Measurements from ENCODE around the gene GRIP2. TPM values are rescaled to one million over a fixed set of nuclear protein-coding genes. Genes with fewer than 3 reads are reported as not detected.

Gene GRIP2
- total and polyA plus RNA-seq, 2 experiments from 2014 or later, result 0.73 to 2.4 TPM

GRCh38 chr3:14507305-14507741 lies 32.8 kb downstream of the GRIP2 start:
- Histone ChIP-seq H3K9me3 (ENCODE audit: low read depth) (peaks cover 2% of the 10 kb centered on the region), H4K20me1 (ENCODE audit: insufficient read depth, poor library complexity, severe bottlenecking) (no peaks in the 10 kb centered on the region), H2AFZ (no peak overlapping the region), H3K79me2 (no peaks in the 10 kb centered on the region), H3K4me3 (no peak overlapping the region), H3K27ac (no peak overlapping the region), H3K4me1 (ENCODE audit: insufficient read depth) (no peaks in the 10 kb centered on the region), H3K9me2 (replicated peaks; ENCODE audit: insufficient read depth) (no peaks in the 10 kb centered on the region), H3K27me3 (no peaks in the 10 kb centered on the region), H3K36me3 (replicated peaks; ENCODE audit: insufficient read depth, low read depth) (no peaks in the 10 kb centered on the region), H3K4me2 (no peak overlapping the region)
- no peak for DNase-seq (ENCODE audit: low spot score)
- no peak for TF ChIP-seq CTCF (IDR thresholded peaks at IDR 0.05; ENCODE audit: poor library complexity)
- TF ChIP-seq EZH2 (IDR thresholded peaks at IDR 0.05; ENCODE audit: borderline replicate concordance), result no peak
- no peak for TF ChIP-seq EZH2phosphoT487 (IDR thresholded peaks at IDR 0.05; ENCODE audit: low read depth, severe bottlenecking, unreplicated experiment)
- 83% methylated on average over 13 of the region's 13 CpGs for WGBS (ENCODE audit: low lambda C conversion rate, missing lambda C conversion rate)

GRCh38 chr3:14506626-14507304 lies 33.4 kb downstream of the GRIP2 start:
- 92% methylated on average over 15 of the region's 15 CpGs for WGBS (ENCODE audit: low lambda C conversion rate, missing lambda C conversion rate)
- H4K20me1 ChIP-seq (ENCODE audit: insufficient read depth, poor library complexity, severe bottlenecking), result no peaks in the 10 kb centered on the region
- no peak overlapping the region for H2AFZ ChIP-seq
- no peak overlapping the region for H3K4me3 ChIP-seq
- no peaks in the 10 kb centered on the region for H3K4me1 ChIP-seq (ENCODE audit: insufficient read depth)
- DNase-seq (ENCODE audit: low spot score), result no peak
- no peaks in the 10 kb centered on the region for H3K27me3 ChIP-seq
- H3K36me3 ChIP-seq (replicated peaks; ENCODE audit: insufficient read depth, low read depth), result no peaks in the 10 kb centered on the region
- H3K9me2 ChIP-seq (replicated peaks; ENCODE audit: insufficient read depth), result no peaks in the 10 kb centered on the region
- H3K27ac ChIP-seq, result no peak overlapping the region
- peaks cover 4% of the 10 kb centered on the region for H3K9me3 ChIP-seq (ENCODE audit: low read depth)
- H3K4me2 ChIP-seq, result no peak overlapping the region
- no peaks in the 10 kb centered on the region for H3K79me2 ChIP-seq
- TF ChIP-seq CTCF (IDR thresholded peaks at IDR 0.05; ENCODE audit: poor library complexity) (no peak), EZH2phosphoT487 (IDR thresholded peaks at IDR 0.05; ENCODE audit: low read depth, severe bottlenecking, unreplicated experiment) (no peak), EZH2 (IDR thresholded peaks at IDR 0.05; ENCODE audit: borderline replicate concordance) (no peak)

DNA sequence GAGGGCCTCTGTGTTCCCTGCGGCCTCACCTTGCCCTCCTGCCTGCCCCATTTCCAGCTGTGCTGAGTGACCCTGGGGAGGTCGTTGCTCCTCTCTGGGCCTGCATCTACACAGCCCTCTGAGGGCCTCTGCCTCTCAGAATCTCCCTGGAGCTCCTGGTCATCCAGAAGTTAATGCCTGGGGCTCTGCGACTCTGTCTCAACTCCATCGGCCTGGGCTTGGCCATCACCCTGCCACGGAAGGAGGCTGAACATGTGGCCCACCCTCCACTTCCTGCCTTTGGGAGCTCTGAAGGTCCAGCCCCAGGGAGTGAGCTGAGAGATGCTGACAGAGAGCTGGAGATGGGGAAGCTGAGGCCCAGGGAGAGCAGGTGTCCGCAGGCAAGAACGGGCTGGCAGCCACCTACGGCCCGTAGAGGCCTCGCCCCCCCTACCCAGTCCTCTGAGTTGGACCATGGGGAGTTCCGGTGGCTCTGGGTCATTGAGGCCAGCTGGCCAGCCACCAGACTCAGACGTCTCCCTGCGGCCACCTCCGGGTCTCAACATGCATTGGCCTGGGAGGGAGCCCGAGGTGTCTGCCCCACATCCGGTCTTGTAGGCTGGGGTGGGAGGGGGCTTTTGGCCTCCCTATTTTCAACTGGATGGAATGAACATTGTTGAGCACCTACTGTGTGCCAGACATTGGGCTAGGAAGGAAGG lies 34.2 kb downstream of the GRIP2 start:
- Histone ChIP-seq H3K27me3 (no peaks in the 10 kb centered on the region), H3K9me3 (ENCODE audit: low read depth) (peaks cover 4% of the 10 kb centered on the region), H3K36me3 (replicated peaks; ENCODE audit: insufficient read depth, low read depth) (no peaks in the 10 kb centered on the region), H3K79me2 (no peaks in the 10 kb centered on the region), H3K27ac (no peak overlapping the region), H3K9me2 (replicated peaks; ENCODE audit: insufficient read depth) (no peaks in the 10 kb centered on the region), H2AFZ (no peak overlapping the region), H4K20me1 (ENCODE audit: insufficient read depth, poor library complexity, severe bottlenecking) (no peaks in the 10 kb centered on the region), H3K4me3 (no peak overlapping the region), H3K4me2 (no peak overlapping the region), H3K4me1 (ENCODE audit: insufficient read depth) (no peaks in the 10 kb centered on the region)
- TF ChIP-seq EZH2 (IDR thresholded peaks at IDR 0.05; ENCODE audit: borderline replicate concordance) (no peak), EZH2phosphoT487 (IDR thresholded peaks at IDR 0.05; ENCODE audit: low read depth, severe bottlenecking, unreplicated experiment) (no peak), CTCF (IDR thresholded peaks at IDR 0.05; ENCODE audit: poor library complexity) (no peak)
- WGBS (ENCODE audit: low lambda C conversion rate, missing lambda C conversion rate), result 92% methylated on average over 16 of the region's 16 CpGs
- DNase-seq (ENCODE audit: low spot score), result no peak

Data from hepatocyte (in vitro differentiated cells).